ENCODE measurements around the gene NTN5.
"Not testable (repeated sequence)": the region's sequence is repeated elsewhere in the genome, so short reads cannot be mapped to it uniquely, and the experiment has no call there.

GRCh38 chr19:48632286-48632685, 40.5 kb downstream of the NTN5 start:
- not testable (repeated sequence) for TF ChIP-seq CTCF (IDR thresholded peaks at IDR 0.05; ENCODE audit: low read length); EZH2 (IDR thresholded peaks at IDR 0.05; ENCODE audit: borderline replicate concordance, low read length)
